ENCODE results near the gene COLEC12.
A peak's percentile ranks its signal among the peaks of the same experiment; 100 is the strongest.

The COLEC12 gene

GRCh38 chr18:486929-487740 lies 13.4 kb downstream of the COLEC12 start:
- Histone ChIP-seq H3K9me3 (ENCODE audit: control insufficient read depth, insufficient read depth, low read depth, low read length) (no peaks in the 10 kb centered on the region), H3K4me3 (ENCODE audit: low read depth, low read length) (no peak overlapping the region), H3K4me1 (ENCODE audit: control insufficient read depth, insufficient read depth, low read length) (peaks cover 4% of the 10 kb centered on the region), H3K27ac (ENCODE audit: extremely low read depth, low read depth, low read length) (no peak overlapping the region), H3K36me3 (ENCODE audit: control insufficient read depth in 2 of 2, insufficient read depth in 1 of 2, low read length in 2 of 2) (no peaks in the 10 kb centered on the region)
- peak; percentile 66; the same call in 1 of the 2 replicates for TF ChIP-seq ZNF140 (tag by site-specific recombination; IDR thresholded peaks at IDR 0.05)
- TF ChIP-seq ZNF146 (tag by site-specific recombination; IDR thresholded peaks at IDR 0.05) = peak; percentile 77
- no peak for TF ChIP-seq ZNF785 (tag by site-specific recombination; IDR thresholded peaks at IDR 0.05)
- peak; percentile 61; the same call in 1 of the 2 replicates for TF ChIP-seq ZNF580 (tag by site-specific recombination; IDR thresholded peaks at IDR 0.05)
- no peak for TF ChIP-seq ZNF416 (tag by site-specific recombination; IDR thresholded peaks at IDR 0.05)
- TF ChIP-seq ZFP3 (tag by site-specific recombination; IDR thresholded peaks at IDR 0.05; ENCODE audit: low read depth) = no peak
- no peak for TF ChIP-seq ZNF16 (tag by site-specific recombination; IDR thresholded peaks at IDR 0.05; ENCODE audit: low read depth)
- no peak for TF ChIP-seq ZNF37A (tag by site-specific recombination; IDR thresholded peaks at IDR 0.05)
- no peak for TF ChIP-seq WT1 (tag by site-specific recombination; IDR thresholded peaks at IDR 0.05)
- TF ChIP-seq ZNF169 (tag by site-specific recombination; IDR thresholded peaks at IDR 0.05) = no peak
- no peak for TF ChIP-seq ZIC2 (tag by site-specific recombination; IDR thresholded peaks at IDR 0.05)
- TF ChIP-seq ZNF138 (tag by site-specific recombination; IDR thresholded peaks at IDR 0.05; ENCODE audit: borderline replicate concordance) = no peak
- no peak for TF ChIP-seq OSR2 (tag by site-specific recombination; IDR thresholded peaks at IDR 0.05)
- no peak for TF ChIP-seq GLI2 (tag by site-specific recombination; IDR thresholded peaks at IDR 0.05; ENCODE audit: borderline replicate concordance, low read depth)
- no peak for TF ChIP-seq ZNF792 (tag by site-specific recombination; IDR thresholded peaks at IDR 0.05)
- ChIA-PET POLR2A (no interaction called here), CTCF (interaction anchor here (3.3 kb wide), 1 partner anchor 10 kb away, joined by 28 read pairs; no protein-coding TSS in a partner anchor)

- Histone ChIP-seq H3K36me3 (ENCODE audit: control insufficient read depth in 2 of 2, insufficient read depth in 1 of 2, low read length in 2 of 2) (no peaks in the 10 kb centered on the region), H3K27ac (ENCODE audit: extremely low read depth, low read depth, low read length) (no peak overlapping the region), H3K9me3 (ENCODE audit: control insufficient read depth, insufficient read depth, low read depth, low read length) (no peaks in the 10 kb centered on the region), H3K4me3 (ENCODE audit: low read depth, low read length) (no peak overlapping the region), H3K4me1 (ENCODE audit: control insufficient read depth, insufficient read depth, low read length) (peaks cover 4% of the 10 kb centered on the region; the same call in 1 of the 2 replicates)
- TF ChIP-seq ZNF692 (tag by site-specific recombination; IDR thresholded peaks at IDR 0.05) (peak; percentile 48; the same call in 1 of the 2 replicates), ZNF776 (tag by site-specific recombination; IDR thresholded peaks at IDR 0.05; ENCODE audit: borderline replicate concordance) (no peak)
- CTCF ChIA-PET = interaction anchor here (3.3 kb wide), 1 partner anchor 12 kb away, joined by 28 read pairs; no protein-coding TSS in a partner anchor
- POLR2A ChIA-PET = no interaction called here
Observed at GRCh38 chr18:484749-485464, 15.6 kb downstream of the COLEC12 start.

- H3K4me3 ChIP-seq (ENCODE audit: low read depth, low read length) = no peak overlapping the region
- ChIA-PET CTCF (interaction anchor here (0.6 to 3.0 kb wide), 3 partner anchors 12 to 31 kb away, joined by 3 to 9 read pairs (median 3); no protein-coding TSS in a partner anchor), POLR2A (no interaction called here)
- no peaks in the 10 kb centered on the region for H3K36me3 ChIP-seq (ENCODE audit: control insufficient read depth in 2 of 2, insufficient read depth in 1 of 2, low read length in 2 of 2)
- H3K9me3 ChIP-seq (ENCODE audit: control insufficient read depth, insufficient read depth, low read depth, low read length) = no peaks in the 10 kb centered on the region
- H3K27ac ChIP-seq (ENCODE audit: extremely low read depth, low read depth, low read length) = no peak overlapping the region
- H3K4me1 ChIP-seq (ENCODE audit: control insufficient read depth, insufficient read depth, low read length) = peaks cover 7% of the 10 kb centered on the region; the same call in 1 of the 2 replicates
- TF ChIP-seq ZNF654 (tag by site-specific recombination; IDR thresholded peaks at IDR 0.05; ENCODE audit: low read depth) = no peak
- TF ChIP-seq ZFHX2 (tag by site-specific recombination; conservative IDR thresholded peaks at IDR 0.05) = no peak
- no peak for TF ChIP-seq GLI2 (tag by site-specific recombination; IDR thresholded peaks at IDR 0.05; ENCODE audit: borderline replicate concordance, low read depth)
- no peak for TF ChIP-seq RBAK (tag by site-specific recombination; IDR thresholded peaks at IDR 0.05)
- no peak for TF ChIP-seq ZNF645 (tag by site-specific recombination; IDR thresholded peaks at IDR 0.05)
- no peak for TF ChIP-seq ZNF211 (tag by site-specific recombination; IDR thresholded peaks at IDR 0.05; ENCODE audit: low read depth)
- TF ChIP-seq ZFP41 (tag by site-specific recombination; IDR thresholded peaks at IDR 0.05; ENCODE audit: borderline replicate concordance) = no peak
Observed at GRCh38 chr18:478681-479080, 21.8 kb downstream of the COLEC12 start.

All from HEK293 (cell line).